Smooth muscle cell (in vitro differentiated cells): ENCODE results near the gene TAS2R41. TPM values are rescaled to one million over a fixed set of nuclear protein-coding genes. Genes with fewer than 3 reads are reported as not detected.

ENCODE experiments used
- DNase-seq: peaks from one replicate; lab custom pipeline; 2025; ENCODE audit not compliant: unreplicated experiment; lab: John Stamatoyannopoulos, UW
- H2AFZ ChIP-seq: fragments of 200-600 bp; sonication (generic); 2 replicates; pipeline ENCODE4 v1.6.0; 2016; ENCODE audit warnings: antibody characterized with exemption, low read depth, mild to moderate bottlenecking
- H3F3A ChIP-seq: fragments of 200-600 bp; sonication (generic); 2 replicates; pipeline ENCODE4 v1.6.0; 2017; ENCODE audit warnings: antibody characterized with exemption, low read depth
- H3K27ac ChIP-seq: fragments of 200-600 bp; sonication (generic); 2 replicates; pipeline ENCODE4 v1.5.1; 2016; ENCODE audit warnings: low read depth, mild to moderate bottlenecking
- H3K27me3 ChIP-seq: fragments of 200-600 bp; sonication (generic); 2 replicates; pipeline ENCODE4 v1.6.1; 2016; ENCODE audit warnings: low read depth, mild to moderate bottlenecking
- H3K36me3 ChIP-seq: fragments of 200-600 bp; sonication (generic); 2 replicates; pipeline ENCODE4 v1.5.1; 2016; ENCODE audit warnings: low read depth
- H3K4me1 ChIP-seq: fragments of 200-600 bp; sonication (generic); 2 replicates; pipeline ENCODE4 v1.5.1; 2016; ENCODE audit warnings: low read depth
- H3K4me2 ChIP-seq: fragments of 200-600 bp; sonication (generic); 2 replicates; pipeline ENCODE4 v1.6.0; 2016; ENCODE audit warnings: mild to moderate bottlenecking
- H3K4me3 ChIP-seq: fragments of 200-600 bp; sonication (generic); 2 replicates; pipeline ENCODE4 v1.5.1; 2016; ENCODE audit warnings: mild to moderate bottlenecking
- H3K79me2 ChIP-seq: fragments of 200-600 bp; sonication (generic); 2 replicates; pipeline ENCODE4 v1.6.0; 2016; ENCODE audit warnings: low read depth, mild to moderate bottlenecking
- H3K9ac ChIP-seq: fragments of 200-600 bp; sonication (generic); 2 replicates; pipeline ENCODE4 v1.6.0; 2016; ENCODE audit warnings: low read depth
- H3K9me3 ChIP-seq: fragments of 200-600 bp; sonication (generic); replicated peaks from 2 replicates; pipeline ENCODE4 v1.5.1; 2016; ENCODE audit warnings: low read depth
- H4K20me1 ChIP-seq: fragments of 200-600 bp; sonication (generic); 2 replicates; pipeline ENCODE4 v1.6.0; 2016; ENCODE audit warnings: low read depth
- CTCF ChIP-seq: fragments of 200-600 bp; sonication (generic); IDR thresholded peaks from 2 replicates; pipeline ENCODE4 v1.5.1; 2017; ENCODE audit warnings: borderline replicate concordance, mild to moderate bottlenecking, antibody characterized with exemption; ENCODE audit not compliant: insufficient read depth, poor library complexity, severe bottlenecking
- WGBS: methylation state at CpG from one replicate; pipeline ENCODE4 v1.1.7; 2016; ENCODE audit warnings: low lambda C conversion rate; 5-methylcytosine and 5-hydroxymethylcytosine counted together
- polyA plus RNA-seq: library from polyadenylated mRNA; unstranded; fragments of >200 nt; fragmentation: Nextera tagmentation; extraction: Ambion mirVana; gene quantifications from 2 replicates; pipeline ENCODE4 v1.2.1, GENCODE V29; 2016
- total RNA-seq: library from RNA; depleted of rRNA; stranded (reverse); fragments of >200 nt; gene quantifications from 2 replicates; pipeline ENCODE4 v1.2.3, GENCODE V29; 2014

TAS2R41 gene
- total and polyA plus RNA-seq, 2 experiments from 2014 or later = not detected

GRCh38 chr7:143479055-143479766 is 1.5 kb downstream of the TAS2R41 start:
- H3K27me3 ChIP-seq = no peaks in the 10 kb centered on the region
- no peak overlapping the region for H3K9ac ChIP-seq
- no peak overlapping the region for H3K4me3 ChIP-seq
- H3K36me3 ChIP-seq = no peaks in the 10 kb centered on the region
- no peak for DNase-seq
- H3K79me2 ChIP-seq = no peaks in the 10 kb centered on the region
- H3K4me2 ChIP-seq = no peak overlapping the region
- H3K27ac ChIP-seq = no peak overlapping the region
- H4K20me1 ChIP-seq = no peaks in the 10 kb centered on the region
- TF ChIP-seq CTCF = no peak
- 81% methylated on average over 10 of the region's 10 CpGs for WGBS
- no peaks in the 10 kb centered on the region for H3F3A ChIP-seq
- H3K4me1 ChIP-seq = no peaks in the 10 kb centered on the region
- H3K9me3 ChIP-seq = no peaks in the 10 kb centered on the region
- H2AFZ ChIP-seq = no peak overlapping the region

GRCh38 chr7:143480501-143480900 is 2.8 kb downstream of the TAS2R41 start:
- Histone ChIP-seq H3K27ac (no peak overlapping the region), H4K20me1 (no peaks in the 10 kb centered on the region), H3K9ac (no peak overlapping the region), H3K27me3 (no peaks in the 10 kb centered on the region), H3K4me3 (no peak overlapping the region), H3K79me2 (no peaks in the 10 kb centered on the region), H3F3A (no peaks in the 10 kb centered on the region), H3K4me1 (no peaks in the 10 kb centered on the region), H2AFZ (no peak overlapping the region), H3K36me3 (no peaks in the 10 kb centered on the region), H3K4me2 (no peak overlapping the region), H3K9me3 (no peaks in the 10 kb centered on the region)
- no peak for DNase-seq
- no peak for TF ChIP-seq CTCF

DNA sequence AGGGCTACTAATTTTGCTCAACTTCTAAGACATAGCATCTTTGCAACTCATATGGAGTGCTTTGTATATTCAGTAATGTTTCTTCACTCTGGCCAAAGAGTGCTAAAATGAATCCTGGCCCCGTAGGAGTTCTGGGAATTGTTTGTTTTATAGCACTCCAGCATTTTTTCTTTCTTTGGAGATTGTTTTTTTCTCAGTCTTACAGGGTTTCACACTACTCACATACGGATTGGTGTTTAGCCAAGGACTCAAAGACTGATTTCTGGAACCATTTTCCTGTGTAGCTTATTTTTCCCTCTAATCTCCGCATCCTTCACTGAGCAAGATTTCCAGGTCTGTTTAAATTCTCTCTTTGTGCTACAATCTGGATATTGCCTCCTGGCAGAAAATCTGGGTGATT is 6.4 kb downstream of the TAS2R41 start:
- H3K9ac ChIP-seq = no peak overlapping the region
- no peaks in the 10 kb centered on the region for H3K79me2 ChIP-seq
- H4K20me1 ChIP-seq = no peaks in the 10 kb centered on the region
- no peak overlapping the region for H3K4me2 ChIP-seq
- no peaks in the 10 kb centered on the region for H3K36me3 ChIP-seq
- H3K27ac ChIP-seq = no peak overlapping the region
- H3K27me3 ChIP-seq = no peaks in the 10 kb centered on the region
- no peaks in the 10 kb centered on the region for H3K9me3 ChIP-seq
- peak overlapping the region; percentile 44 for H2AFZ ChIP-seq
- no peak overlapping the region for H3K4me3 ChIP-seq
- no peak for TF ChIP-seq CTCF
- 85% methylated on average over 3 of the region's 3 CpGs for WGBS
- no peak for DNase-seq
- H3F3A ChIP-seq = no peaks in the 10 kb centered on the region
- H3K4me1 ChIP-seq = no peaks in the 10 kb centered on the region

DNA sequence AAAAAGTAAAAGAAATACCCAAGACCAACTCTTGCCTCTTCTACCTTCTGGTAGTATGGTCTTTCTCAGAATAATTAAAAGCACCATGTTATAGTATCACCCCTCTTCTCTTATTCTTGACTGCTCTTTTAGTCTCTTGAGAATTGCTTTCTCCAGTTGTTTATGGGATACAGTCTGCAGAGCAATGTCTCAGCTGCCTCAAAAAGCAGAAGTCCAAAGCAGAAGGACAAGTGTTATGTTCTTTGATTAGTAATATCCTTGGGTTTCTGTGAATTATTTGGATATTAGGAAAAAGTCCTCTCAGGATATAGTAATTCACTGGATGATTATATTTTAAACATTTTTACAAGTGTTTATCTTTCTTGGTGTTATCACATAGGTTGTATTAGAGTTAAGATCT is 7.4 kb downstream of the TAS2R41 start:
- no peak for DNase-seq
- Histone ChIP-seq H3K4me3 (no peak overlapping the region), H2AFZ (no peak overlapping the region), H3K27me3 (no peaks in the 10 kb centered on the region), H3K79me2 (no peaks in the 10 kb centered on the region), H4K20me1 (no peaks in the 10 kb centered on the region), H3K9ac (no peak overlapping the region), H3K27ac (no peak overlapping the region), H3K4me2 (no peak overlapping the region), H3F3A (no peaks in the 10 kb centered on the region), H3K4me1 (no peaks in the 10 kb centered on the region), H3K36me3 (no peaks in the 10 kb centered on the region), H3K9me3 (no peaks in the 10 kb centered on the region)
- no peak for TF ChIP-seq CTCF
